Measurements from ENCODE around the gene WFDC1.

DNA sequence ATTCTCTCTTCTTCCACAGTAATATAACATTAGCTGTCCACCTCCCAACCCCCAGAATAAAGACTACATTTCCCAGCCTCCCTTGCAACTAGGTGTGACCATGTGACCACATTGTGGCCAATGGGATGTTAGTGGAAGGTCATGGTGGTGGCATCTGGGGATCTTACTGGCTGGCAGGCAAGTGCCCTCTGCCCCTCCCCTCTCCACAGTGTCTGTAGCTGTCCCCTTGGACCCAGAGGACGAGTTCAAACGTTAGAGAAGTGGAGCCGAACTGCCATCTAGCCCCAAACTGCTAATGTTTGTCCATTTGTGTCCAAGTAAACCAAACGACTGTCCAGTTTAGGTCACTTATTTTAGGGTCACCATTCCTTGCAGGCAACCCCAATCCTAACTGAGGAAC, 28.2 kb upstream of the WFDC1 start:
- TF ChIP-seq, protein P1, sequence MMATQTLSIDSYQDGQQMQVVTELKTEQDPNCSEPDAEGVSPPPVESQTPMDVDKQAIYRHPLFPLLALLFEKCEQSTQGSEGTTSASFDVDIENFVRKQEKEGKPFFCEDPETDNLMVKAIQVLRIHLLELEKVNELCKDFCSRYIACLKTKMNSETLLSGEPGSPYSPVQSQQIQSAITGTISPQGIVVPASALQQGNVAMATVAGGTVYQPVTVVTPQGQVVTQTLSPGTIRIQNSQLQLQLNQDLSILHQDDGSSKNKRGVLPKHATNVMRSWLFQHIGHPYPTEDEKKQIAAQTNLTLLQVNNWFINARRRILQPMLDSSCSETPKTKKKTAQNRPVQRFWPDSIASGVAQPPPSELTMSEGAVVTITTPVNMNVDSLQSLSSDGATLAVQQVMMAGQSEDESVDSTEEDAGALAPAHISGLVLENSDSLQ (IDR thresholded peaks at IDR 0.05): no peak; the same call in 1 of the 2 replicates
- TF ChIP-seq L3MBTL2 (conservative IDR thresholded peaks at IDR 0.05) (no peak), BHLHE40 (IDR thresholded peaks at IDR 0.05; ENCODE audit: borderline replicate concordance) (no peak), ARNT (IDR thresholded peaks at IDR 0.05) (no peak), TARDBP (IDR thresholded peaks at IDR 0.05) (no peak), LEF1 (IDR thresholded peaks at IDR 0.05; ENCODE audit: borderline replicate concordance) (no peak), CTBP1 (IDR thresholded peaks at IDR 0.05; ENCODE audit: borderline replicate concordance) (no peak), ZNF384 (IDR thresholded peaks at IDR 0.05) (no peak), FOXM1 (IDR thresholded peaks at IDR 0.05; ENCODE audit: borderline replicate concordance) (no peak)
